Transverse colon (tissue), 4 donors: ENCODE results near the gene DDX56. TPM values are rescaled to one million over a fixed set of nuclear protein-coding genes. Genes with fewer than 3 reads are reported as not detected.

Experiments used
- DNase-seq: peaks from one replicate; pipeline ENCODE4 v3.0.0-alpha.2; 2019
- H3K27ac ChIP-seq, 4 donors: fragments of 200-600 bp; sonication (generic); 2 replicates each; pipeline ENCODE4 v1.5.1; 2016 to 2018; ENCODE audit warnings: inconsistent platforms in 4 of 4
- H3K27me3 ChIP-seq: fragments of 200-600 bp; sonication (generic); 2 replicates; pipeline ENCODE4 v1.5.1; 2017; ENCODE audit warnings: inconsistent platforms
- H3K36me3 ChIP-seq, 4 donors: fragments of 200-600 bp; sonication (generic); 2 replicates each; pipeline ENCODE4 v1.5.1; 2017 to 2019; ENCODE audit warnings: inconsistent platforms in 4 of 4
- H3K4me1 ChIP-seq, 4 donors: fragments of 200-600 bp; sonication (generic); 2 replicates each; pipeline ENCODE4 v1.5.1; 2017 to 2020; ENCODE audit warnings: inconsistent platforms in 4 of 4
- H3K4me3 ChIP-seq, 4 donors: fragments of 200-600 bp; sonication (generic); 1 replicate in 1 of 4; 2 replicates in 3 of 4; pipeline versions ENCODE4 v1.5.1 to v1.6.1; 2017 to 2019; ENCODE audit warnings: inconsistent platforms in 4 of 4
- H3K9me3 ChIP-seq, 2 donors: fragments of 200-600 bp; sonication (generic); 2 replicates each; pipeline ENCODE4 v1.5.1; 2017 to 2019; ENCODE audit warnings: inconsistent platforms in 2 of 2
- EP300 ChIP-seq: sonication (generic); formaldehyde crosslinking; IDR thresholded peaks from one replicate; pipeline ENCODE4 v1.6.1; 2017; ENCODE audit warnings: antibody characterized with exemption, low read depth
- POLR2A ChIP-seq: fragments of 450-650 bp; IDR thresholded peaks from one replicate; pipeline ENCODE4 v1.6.1; 2016; ENCODE audit warnings: antibody characterized with exemption, mild to moderate bottlenecking, moderate library complexity
- POLR2AphosphoS5 ChIP-seq, 3 donors: sonication (generic); formaldehyde crosslinking; IDR thresholded peaks; one replicate each; pipeline ENCODE4 v1.6.1; 2016; ENCODE audit warnings: antibody characterized with exemption in 3 of 3
- WGBS, 2 donors: methylation state at CpG; one replicate each; pipeline ENCODE4 v1.1.5; 2018; ENCODE audit warnings: low coverage in 1 of 2; 5-methylcytosine and 5-hydroxymethylcytosine counted together
- in situ Hi-C, 4 donors: fragments of 200-750 bp; cut with MboI; loops; one replicate each; pipeline versions ENCODE4 v1.15.0 to v1.15.1; 2017; ENCODE audit warnings: low sequenced_read_pairs in 3 of 4, low pct_ligation_motif_present in 1 of 4, low pct_unique_long_range_greater_than_20kb in 1 of 4
- intact Hi-C: fragments of 100-400 bp; cut with DNase I; formaldehyde crosslinking; loops from one replicate; pipeline ENCODE4 v1.15.1; 2023; ENCODE audit warnings: low total_unique reads
- total RNA-seq, 4 donors: library from RNA; depleted of rRNA; stranded (reverse); fragments of >200 nt; gene quantifications; one replicate each; pipeline ENCODE4 v1.1.0, GENCODE V29; 2016
- TF ChIP-seq, protein P1 (sequence below), 5 experiments: fragments of 200-600 bp in 3 of 5; fragments of 450-650 bp in 2 of 5; sonication (generic) in 3 of 5; IDR thresholded peaks; 1 replicate in 2 of 5; 2 replicates in 3 of 5; pipeline ENCODE4 v1.5.1; 2016 to 2017; ENCODE audit warnings: antibody characterized with exemption in 5 of 5, inconsistent platforms in 3 of 5, mild to moderate bottlenecking in 2 of 5, moderate library complexity in 1 of 5

DDX56 gene
- total RNA-seq, 4 donors from 2014 or later: 41.1 to 202 (median 42.3) TPM

DNA sequence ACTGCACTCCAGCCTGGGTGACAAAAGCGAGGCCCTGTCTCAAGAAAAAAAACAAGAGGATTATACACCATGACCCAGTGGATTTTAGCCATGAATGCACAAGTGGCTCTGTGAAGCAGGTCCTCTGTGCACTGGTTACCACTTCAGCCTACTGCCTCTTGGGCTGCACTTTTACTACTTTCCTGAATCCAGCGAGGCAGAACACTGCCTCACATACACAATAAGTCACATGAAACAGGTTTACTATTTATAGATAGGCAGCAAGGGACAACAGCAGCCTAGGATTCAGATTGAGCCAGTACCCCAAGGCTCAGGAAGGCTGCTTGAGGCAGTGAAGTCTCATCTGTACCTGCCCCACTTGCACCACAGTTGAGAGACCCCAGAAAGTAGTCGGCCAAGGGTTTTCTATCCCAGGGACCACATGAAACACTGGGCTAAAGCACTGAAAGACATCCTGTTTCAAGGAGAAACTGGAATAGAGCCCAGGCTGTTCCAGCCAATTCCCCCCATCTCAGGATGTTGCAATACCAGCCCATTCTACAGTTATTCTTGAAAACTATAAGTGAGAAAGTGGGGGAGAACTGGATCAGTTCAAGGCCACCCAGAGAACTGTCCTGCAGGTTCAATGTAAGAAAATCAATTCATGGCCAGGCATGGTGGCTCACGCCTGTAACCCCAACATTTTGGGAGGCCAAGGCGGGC, 22.4 kb upstream of the DDX56 start:
- in situ Hi-C loops: loop anchor here (10.0 to 25.0 kb wide), 8 partner anchors 49 to 516 kb away; partner anchors contain the start of genes H2AZ2 (in 3 of the 4) and TBRG4 (in 3 of the 4)
- H3K4me3 ChIP-seq: no peak overlapping the region

DNA sequence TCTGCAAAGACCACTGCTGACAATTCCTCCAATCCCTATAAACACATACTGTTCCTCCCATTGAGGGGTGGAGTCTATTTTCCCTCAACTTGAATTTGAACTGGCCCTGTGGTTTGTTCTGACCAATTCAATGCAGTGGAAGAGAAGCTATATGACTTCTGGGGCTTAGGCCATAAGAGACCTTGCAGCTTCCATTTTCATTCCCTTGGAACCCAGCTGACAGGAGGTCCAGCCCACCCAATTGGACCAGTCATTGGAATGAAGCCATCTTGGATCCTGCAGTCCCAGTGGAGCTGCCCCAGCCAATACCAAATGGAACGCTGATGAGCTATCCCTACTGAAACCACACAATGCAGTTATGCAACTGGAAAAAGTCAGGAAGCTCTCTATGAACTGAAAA, 17.2 kb upstream of the DDX56 start:
- 92 to 100% methylated on average over 1 of the region's 1 CpG for WGBS, 2 donors
- TF ChIP-seq, protein P1, sequence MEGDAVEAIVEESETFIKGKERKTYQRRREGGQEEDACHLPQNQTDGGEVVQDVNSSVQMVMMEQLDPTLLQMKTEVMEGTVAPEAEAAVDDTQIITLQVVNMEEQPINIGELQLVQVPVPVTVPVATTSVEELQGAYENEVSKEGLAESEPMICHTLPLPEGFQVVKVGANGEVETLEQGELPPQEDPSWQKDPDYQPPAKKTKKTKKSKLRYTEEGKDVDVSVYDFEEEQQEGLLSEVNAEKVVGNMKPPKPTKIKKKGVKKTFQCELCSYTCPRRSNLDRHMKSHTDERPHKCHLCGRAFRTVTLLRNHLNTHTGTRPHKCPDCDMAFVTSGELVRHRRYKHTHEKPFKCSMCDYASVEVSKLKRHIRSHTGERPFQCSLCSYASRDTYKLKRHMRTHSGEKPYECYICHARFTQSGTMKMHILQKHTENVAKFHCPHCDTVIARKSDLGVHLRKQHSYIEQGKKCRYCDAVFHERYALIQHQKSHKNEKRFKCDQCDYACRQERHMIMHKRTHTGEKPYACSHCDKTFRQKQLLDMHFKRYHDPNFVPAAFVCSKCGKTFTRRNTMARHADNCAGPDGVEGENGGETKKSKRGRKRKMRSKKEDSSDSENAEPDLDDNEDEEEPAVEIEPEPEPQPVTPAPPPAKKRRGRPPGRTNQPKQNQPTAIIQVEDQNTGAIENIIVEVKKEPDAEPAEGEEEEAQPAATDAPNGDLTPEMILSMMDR (IDR thresholded peaks at IDR 0.05): no peak
- TF ChIP-seq POLR2AphosphoS5 (IDR thresholded peaks at IDR 0.05) (no peak), POLR2A (no peak), EP300 (no peak)
- Histone ChIP-seq H3K4me1 (peaks cover 0 to 3% (median 1%) of the 10 kb centered on the region in 4 donors), H3K27ac (no peak overlapping the region), H3K4me3 (no peak overlapping the region), H3K9me3 (no peaks in the 10 kb centered on the region), H3K36me3 (no peaks in the 10 kb centered on the region), H3K27me3 (no peaks in the 10 kb centered on the region)
- intact Hi-C loops (loop anchor here (10.0 kb wide), 1 partner anchor 404 kb away; no protein-coding TSS in a partner anchor), in situ Hi-C loops (loop anchor here (10.0 to 25.0 kb wide), 8 partner anchors 54 to 521 kb away; partner anchors contain the start of genes H2AZ2 (in 3 of the 4) and TBRG4 (in 3 of the 4))
- no peak for DNase-seq

More for the DNA sequence above, 22.4 kb upstream of the DDX56 start:
- H3K27me3 ChIP-seq: no peaks in the 10 kb centered on the region
- H3K36me3 ChIP-seq: no peaks in the 10 kb centered on the region
- no peaks in the 10 kb centered on the region for H3K9me3 ChIP-seq
- no peak for TF ChIP-seq POLR2AphosphoS5 (IDR thresholded peaks at IDR 0.05)
- no peak for TF ChIP-seq POLR2A
- no peak for TF ChIP-seq EP300
- TF ChIP-seq, protein P1 (IDR thresholded peaks at IDR 0.05): no peak
- no peaks in the 10 kb centered on the region for H3K4me1 ChIP-seq
- DNase-seq: no peak
- 78% methylated on average over 5 of the region's 5 CpGs; no CpG with 5 or more reads in 1 of the 2 donors for WGBS, 2 donors
- H3K27ac ChIP-seq: no peak overlapping the region
- intact Hi-C loops: loop anchor here (10.0 kb wide), 1 partner anchor 399 kb away; no protein-coding TSS in a partner anchor

DNA sequence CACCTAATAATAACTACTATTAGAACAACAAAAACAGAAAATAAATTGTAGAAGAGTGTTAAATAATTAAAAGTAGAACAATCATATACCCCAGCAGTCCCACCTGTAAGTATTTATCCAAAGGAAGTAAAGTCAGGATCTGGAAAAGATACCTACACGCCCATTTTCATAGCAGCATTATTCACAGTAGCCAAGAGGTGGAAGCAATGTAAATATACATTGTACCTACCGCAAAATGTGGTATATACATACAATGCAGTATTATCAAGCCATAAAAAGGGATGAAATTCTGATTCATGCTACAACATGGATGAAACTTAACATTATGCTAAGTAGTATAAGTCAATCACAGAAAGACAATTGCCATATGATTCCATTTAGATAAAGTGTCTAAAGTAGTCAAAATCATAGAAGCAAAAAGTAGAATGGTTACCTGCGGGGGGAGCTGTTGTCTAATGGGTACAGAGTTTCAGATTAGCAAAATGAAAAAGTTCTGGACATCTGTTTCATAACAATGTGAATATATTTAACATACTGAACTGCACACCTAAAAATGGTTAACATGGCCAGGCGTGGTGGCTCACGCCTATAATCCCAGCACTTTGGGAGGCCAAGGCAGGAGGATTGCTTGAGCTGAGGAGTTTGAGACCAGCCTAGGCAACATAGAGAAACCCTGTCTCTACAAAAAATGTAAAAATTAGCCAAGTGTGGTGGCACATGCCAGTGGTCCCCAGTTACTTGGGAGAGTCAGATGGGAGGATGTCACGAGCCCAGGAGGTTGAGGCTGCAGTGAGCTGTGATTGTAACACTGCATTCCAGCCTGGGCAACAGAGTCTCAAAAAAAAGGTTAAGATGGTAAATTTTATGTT, 14.4 kb upstream of the DDX56 start:
- intact Hi-C loops: no loop called here
- TF ChIP-seq POLR2AphosphoS5 (IDR thresholded peaks at IDR 0.05) (no peak), EP300 (no peak), POLR2A (no peak)
- TF ChIP-seq, protein P1 (IDR thresholded peaks at IDR 0.05): peak; percentile 54 to 65 (median 55)
- Histone ChIP-seq H3K4me3 (no peak overlapping the region), H3K27ac (no peak overlapping the region), H3K9me3 (no peaks in the 10 kb centered on the region), H3K27me3 (no peaks in the 10 kb centered on the region), H3K36me3 (no peaks in the 10 kb centered on the region), H3K4me1 (peaks cover under 1 to 4% (median 4%) of the 10 kb centered on the region in 4 donors)
- in situ Hi-C loops: loop anchor here (10.0 to 25.0 kb wide), 5 partner anchors 174 to 524 kb away; partner anchors contain the start of genes H2AZ2 (in 3 of the 4) and TBRG4 (in 3 of the 4)
- peak; percentile 67 for DNase-seq
- 11 to 27% methylated on average over 3 to 6 of the region's 6 CpGs for WGBS, 2 donors
